Uterus (tissue), 4 donors: Measurements from ENCODE around the gene TMEM143. TPM values are rescaled to one million over a fixed set of nuclear protein-coding genes. Genes with fewer than 3 reads are reported as not detected.
"Not testable (repeated sequence)": the region's sequence is repeated elsewhere in the genome, so short reads cannot be mapped to it uniquely, and the experiment has no call there.

Source experiments
- DNase-seq, 2 donors: peaks; one replicate each; pipeline ENCODE4 v3.0.0-alpha.2; 2019 to 2020
- H3K27ac ChIP-seq, 2 donors: fragments of 200-600 bp; sonication (generic); 1 replicate in 1 of 2; 2 replicates in 1 of 2; pipeline ENCODE4 v1.5.1; 2016 to 2018
- H3K27me3 ChIP-seq, 2 donors: fragments of 200-600 bp; sonication (generic); one replicate each; pipeline ENCODE4 v1.5.1; 2018 to 2019; ENCODE audit warnings: control low read depth in 1 of 2
- H3K36me3 ChIP-seq, 2 donors: fragments of 200-600 bp; sonication (generic); one replicate each; pipeline ENCODE4 v1.5.1; 2019; ENCODE audit warnings: control low read depth in 1 of 2
- H3K4me1 ChIP-seq, 2 donors: fragments of 200-600 bp; sonication (generic); one replicate each; pipeline ENCODE4 v1.5.1; 2018 to 2019; ENCODE audit warnings: control low read depth in 1 of 2
- H3K4me3 ChIP-seq, 2 donors: fragments of 200-600 bp; sonication (generic); 1 replicate in 1 of 2; 2 replicates in 1 of 2; pipeline ENCODE4 v1.5.1; 2018 to 2019; ENCODE audit warnings: mild to moderate bottlenecking in 1 of 2
- H3K9me3 ChIP-seq, 2 donors: fragments of 200-600 bp; sonication (generic); one replicate each; pipeline ENCODE4 v1.5.1; 2019; ENCODE audit warnings: control low read depth in 1 of 2
- CTCF ChIP-seq, 4 experiments: fragments of 200-600 bp in 2 of 4; fragments of 450-650 bp in 2 of 4; sonication (generic) in 2 of 4; IDR thresholded peaks; one replicate each; pipeline ENCODE4 v1.5.1; 2016 to 2019; ENCODE audit warnings: antibody characterized with exemption in 4 of 4, mild to moderate bottlenecking in 2 of 4, moderate library complexity in 1 of 4
- POLR2A ChIP-seq, 2 donors: fragments of 450-650 bp; IDR thresholded peaks; one replicate each; pipeline ENCODE4 v1.6.1; 2016; ENCODE audit warnings: antibody characterized with exemption in 2 of 2, mild to moderate bottlenecking in 1 of 2, moderate library complexity in 1 of 2
- intact Hi-C: fragments of 100-400 bp; cut with DNase I; formaldehyde crosslinking; loops from one replicate; pipeline ENCODE4 v1.15.1; 2023; ENCODE audit warnings: low total_unique reads
- total RNA-seq, 4 donors: library from RNA; depleted of rRNA in 3 of 4; stranded (reverse); fragments of >200 nt in 3 of 4; gene quantifications; one replicate each; pipeline versions ENCODE4 v1.1.0 to v1.2.4, GENCODE V29; 2014 to 2023
- donor health status: DM: yes; HTN: yes; CAD: no.

Gene TMEM143
- total RNA-seq, 4 donors from 2014 or later, result 0.88 to 6.7 (median 5.8) TPM

- Histone ChIP-seq H3K36me3 (no peaks in the 10 kb centered on the region), H3K27ac (no peak overlapping the region), H3K4me3 (no peak overlapping the region), H3K27me3 (no peaks in the 10 kb centered on the region), H3K4me1 (no peaks in the 10 kb centered on the region), H3K9me3 (no peaks in the 10 kb centered on the region)
- intact Hi-C loops, result no loop called here
- DNase-seq, result no peak
- TF ChIP-seq CTCF (IDR thresholded peaks at IDR 0.05), result no peak
- TF ChIP-seq POLR2A (IDR thresholded peaks at IDR 0.05), result no peak
These were observed 17.6 kb upstream of the TMEM143 start for GRCh38 chr19:48381178-48381950.

GRCh38 chr19:48379058-48379457, 15.3 kb upstream of the TMEM143 start:
- Histone ChIP-seq H3K36me3 (no peaks in the 10 kb centered on the region), H3K4me3 (no peak overlapping the region), H3K4me1 (no peaks in the 10 kb centered on the region), H3K9me3 (no peaks in the 10 kb centered on the region), H3K27ac (no peak overlapping the region), H3K27me3 (no peaks in the 10 kb centered on the region)
- TF ChIP-seq CTCF (IDR thresholded peaks at IDR 0.05) (no peak), POLR2A (IDR thresholded peaks at IDR 0.05) (no peak)
- intact Hi-C loops, result no loop called here
- DNase-seq, result no peak

- Histone ChIP-seq H3K4me1 (no peaks in the 10 kb centered on the region), H3K9me3 (no peaks in the 10 kb centered on the region), H3K4me3 (no peak overlapping the region), H3K36me3 (no peaks in the 10 kb centered on the region), H3K27me3 (no peaks in the 10 kb centered on the region), H3K27ac (no peak overlapping the region)
- DNase-seq, result no peak
- intact Hi-C loops, result no loop called here
- TF ChIP-seq CTCF (IDR thresholded peaks at IDR 0.05), result no peak
These were observed 14.4 kb upstream of the TMEM143 start for GRCh38 chr19:48378194-48378570.

- Histone ChIP-seq H3K27ac (no peak overlapping the region), H3K27me3 (no peaks in the 10 kb centered on the region), H3K4me1 (no peaks in the 10 kb centered on the region), H3K9me3 (no peaks in the 10 kb centered on the region), H3K36me3 (no peaks in the 10 kb centered on the region), H3K4me3 (no peak overlapping the region)
- TF ChIP-seq POLR2A (IDR thresholded peaks at IDR 0.05), result no peak
- no peak for TF ChIP-seq CTCF (IDR thresholded peaks at IDR 0.05)
- intact Hi-C loops, result no loop called here
- DNase-seq, result no peak
These were observed 9.8 kb upstream of the TMEM143 start for GRCh38 chr19:48373567-48373966.

GRCh38 chr19:48372904-48373303, 9.2 kb upstream of the TMEM143 start:
- no peak for TF ChIP-seq POLR2A (IDR thresholded peaks at IDR 0.05)
- TF ChIP-seq CTCF (IDR thresholded peaks at IDR 0.05), result no peak
- DNase-seq, result no peak
- no peak overlapping the region for H3K4me3 ChIP-seq
- H3K4me1 ChIP-seq, result no peaks in the 10 kb centered on the region
- no peaks in the 10 kb centered on the region for H3K36me3 ChIP-seq
- H3K27me3 ChIP-seq, result no peaks in the 10 kb centered on the region
- intact Hi-C loops, result no loop called here
- H3K9me3 ChIP-seq, result no peaks in the 10 kb centered on the region
- H3K27ac ChIP-seq, result no peak overlapping the region

- H3K9me3 ChIP-seq, intact Hi-C loops, DNase-seq: not testable (repeated sequence)
These were observed 8.0 kb upstream of the TMEM143 start for GRCh38 chr19:48371771-48372170.

More at GRCh38 chr19:48371771-48372170, 8.0 kb upstream of the TMEM143 start:
- H3K36me3 ChIP-seq, H3K27ac ChIP-seq, H3K4me1 ChIP-seq, H3K27me3 ChIP-seq, H3K4me3 ChIP-seq: not testable (repeated sequence)
